ENCODE measurements around the gene RNF125.

RNF125 gene

GRCh38 chr18:32096946-32097345 lies 78.3 kb downstream of the RNF125 start:
- H3K27me3 ChIP-seq (ENCODE audit: control insufficient read depth in 1 of 2, insufficient read depth in 1 of 2, low read length in 2 of 2), result no peaks in the 10 kb centered on the region

GRCh38 chr18:32104516-32104915 lies 85.9 kb downstream of the RNF125 start:
- WGBS, result 80% methylated on average over 1 of the region's 2 CpGs
- no peak overlapping the region for H3K4me2 ChIP-seq (ENCODE audit: low read length, poor library complexity, severe bottlenecking)
- H2BK5ac ChIP-seq (ENCODE audit: low read depth, low read length, poor library complexity, severe bottlenecking), result no peak overlapping the region
- H2BK120ac ChIP-seq (ENCODE audit: low read depth, low read length), result no peak overlapping the region
- no peak overlapping the region for H3K14ac ChIP-seq (ENCODE audit: low read length in 2 of 2)
- DNase-seq, result no peak
- no peak overlapping the region for H3K23ac ChIP-seq (ENCODE audit: low read length in 2 of 2)
- H4K91ac ChIP-seq (ENCODE audit: low read length), result no peak overlapping the region
- no peaks in the 10 kb centered on the region for H3K9me3 ChIP-seq (ENCODE audit: control insufficient read depth, low read length)
- H2BK15ac ChIP-seq (ENCODE audit: low read depth, poor library complexity, severe bottlenecking), result no peak overlapping the region
- H3K27ac ChIP-seq (ENCODE audit: low read length, poor library complexity, severe bottlenecking), result no peak overlapping the region
- no peak overlapping the region for H2AK5ac ChIP-seq (ENCODE audit: low read length, severe bottlenecking)
- no peaks in the 10 kb centered on the region for H3K79me1 ChIP-seq (replicated peaks; ENCODE audit: low read length, poor library complexity, severe bottlenecking)
- H3K9ac ChIP-seq (ENCODE audit: low read length), result no peak overlapping the region
- no peaks in the 10 kb centered on the region for H3K27me3 ChIP-seq (ENCODE audit: control insufficient read depth in 1 of 2, insufficient read depth in 1 of 2, low read length in 2 of 2)
- H2BK12ac ChIP-seq (ENCODE audit: low read length in 2 of 2), result no peak overlapping the region
- H3K18ac ChIP-seq (ENCODE audit: low read depth in 1 of 2, low read length in 2 of 2), result no peak overlapping the region
- H3K4me3 ChIP-seq (ENCODE audit: insufficient read depth in 1 of 2, low read depth in 1 of 2, low read length in 2 of 2), result no peak overlapping the region
- peaks cover 0 to 2% of the 10 kb centered on the region in 2 experiments for H3K36me3 ChIP-seq (ENCODE audit: control insufficient read depth in 1 of 2, insufficient read depth in 2 of 2, low read depth in 1 of 2, low read length in 2 of 2)
- H3K4me1 ChIP-seq (ENCODE audit: control insufficient read depth, insufficient read depth, low read depth, low read length), result no peaks in the 10 kb centered on the region
- H4K8ac ChIP-seq (ENCODE audit: low read length), result no peak overlapping the region
- no peak overlapping the region for H2AFZ ChIP-seq (ENCODE audit: low read depth, low read length)
- no peak overlapping the region for H3K4ac ChIP-seq (ENCODE audit: low read depth in 1 of 2, low read length in 2 of 2)

More at GRCh38 chr18:32096946-32097345, 78.3 kb downstream of the RNF125 start:
- Histone ChIP-seq H3K36me3 (ENCODE audit: control insufficient read depth in 1 of 2, insufficient read depth in 2 of 2, low read depth in 1 of 2, low read length in 2 of 2) (peaks cover 0 to 4% of the 10 kb centered on the region in 2 experiments), H4K8ac (ENCODE audit: low read length) (no peak overlapping the region), H3K23ac (ENCODE audit: low read length in 2 of 2) (no peak overlapping the region), H2AK5ac (ENCODE audit: low read length, severe bottlenecking) (no peak overlapping the region), H3K18ac (ENCODE audit: low read depth in 1 of 2, low read length in 2 of 2) (no peak overlapping the region), H3K9ac (ENCODE audit: low read length) (no peak overlapping the region), H3K27ac (ENCODE audit: low read length, poor library complexity, severe bottlenecking) (no peak overlapping the region), H3K4ac (ENCODE audit: low read depth in 1 of 2, low read length in 2 of 2) (no peak overlapping the region), H2BK12ac (ENCODE audit: low read length in 2 of 2) (no peak overlapping the region), H3K4me1 (ENCODE audit: control insufficient read depth, insufficient read depth, low read depth, low read length) (peaks cover 5% of the 10 kb centered on the region), H3K79me1 (replicated peaks; ENCODE audit: low read length, poor library complexity, severe bottlenecking) (peaks cover 1% of the 10 kb centered on the region), H3K14ac (ENCODE audit: low read length in 2 of 2) (no peak overlapping the region), H3K9me3 (ENCODE audit: control insufficient read depth, low read length) (no peaks in the 10 kb centered on the region), H4K91ac (ENCODE audit: low read length) (no peak overlapping the region), H2AFZ (ENCODE audit: low read depth, low read length) (no peak overlapping the region), H2BK15ac (ENCODE audit: low read depth, poor library complexity, severe bottlenecking) (no peak overlapping the region), H3K4me2 (ENCODE audit: low read length, poor library complexity, severe bottlenecking) (no peak overlapping the region), H2BK5ac (ENCODE audit: low read depth, low read length, poor library complexity, severe bottlenecking) (no peak overlapping the region), H2BK120ac (ENCODE audit: low read depth, low read length) (no peak overlapping the region), H3K4me3 (ENCODE audit: insufficient read depth in 1 of 2, low read depth in 1 of 2, low read length in 2 of 2) (no peak overlapping the region)
- WGBS, result 100% methylated on average over 2 of the region's 2 CpGs
- DNase-seq, result no peak

GRCh38 chr18:32110005-32110404 lies 91.4 kb downstream of the RNF125 start:
- no peak overlapping the region for H4K91ac ChIP-seq (ENCODE audit: low read length)
- no peak overlapping the region for H2AK5ac ChIP-seq (ENCODE audit: low read length, severe bottlenecking)
- no peak overlapping the region for H3K14ac ChIP-seq (ENCODE audit: low read length in 2 of 2)
- H3K27me3 ChIP-seq (ENCODE audit: control insufficient read depth in 1 of 2, insufficient read depth in 1 of 2, low read length in 2 of 2), result no peaks in the 10 kb centered on the region
- H2BK5ac ChIP-seq (ENCODE audit: low read depth, low read length, poor library complexity, severe bottlenecking), result no peak overlapping the region
- H3K4me1 ChIP-seq (ENCODE audit: control insufficient read depth, insufficient read depth, low read depth, low read length), result peaks cover 5% of the 10 kb centered on the region
- no peak overlapping the region for H3K23ac ChIP-seq (ENCODE audit: low read length in 2 of 2)
- peaks cover 2% of the 10 kb centered on the region for H3K79me1 ChIP-seq (replicated peaks; ENCODE audit: low read length, poor library complexity, severe bottlenecking)
- H3K9ac ChIP-seq (ENCODE audit: low read length), result no peak overlapping the region
- no peak for DNase-seq
- H4K8ac ChIP-seq (ENCODE audit: low read length), result no peak overlapping the region
- H2AFZ ChIP-seq (ENCODE audit: low read depth, low read length), result no peak overlapping the region
- no peak overlapping the region for H3K4ac ChIP-seq (ENCODE audit: low read depth in 1 of 2, low read length in 2 of 2)
- H3K27ac ChIP-seq (ENCODE audit: low read length, poor library complexity, severe bottlenecking), result no peak overlapping the region
- H3K4me3 ChIP-seq (ENCODE audit: insufficient read depth in 1 of 2, low read depth in 1 of 2, low read length in 2 of 2), result no peak overlapping the region
- H2BK15ac ChIP-seq (ENCODE audit: low read depth, poor library complexity, severe bottlenecking), result no peak overlapping the region
- no peak overlapping the region for H3K18ac ChIP-seq (ENCODE audit: low read depth in 1 of 2, low read length in 2 of 2)
- no peaks in the 10 kb centered on the region for H3K9me3 ChIP-seq (ENCODE audit: control insufficient read depth, low read length)
- H3K36me3 ChIP-seq (ENCODE audit: control insufficient read depth in 1 of 2, insufficient read depth in 2 of 2, low read depth in 1 of 2, low read length in 2 of 2), result peaks cover 2 to 23% of the 10 kb centered on the region in 2 experiments
- H2BK12ac ChIP-seq (ENCODE audit: low read length in 2 of 2), result no peak overlapping the region
- WGBS, result no CpG with 5 or more reads among the region's 3 CpGs
- no peak overlapping the region for H2BK120ac ChIP-seq (ENCODE audit: low read depth, low read length)
- no peak overlapping the region for H3K4me2 ChIP-seq (ENCODE audit: low read length, poor library complexity, severe bottlenecking)

DNA sequence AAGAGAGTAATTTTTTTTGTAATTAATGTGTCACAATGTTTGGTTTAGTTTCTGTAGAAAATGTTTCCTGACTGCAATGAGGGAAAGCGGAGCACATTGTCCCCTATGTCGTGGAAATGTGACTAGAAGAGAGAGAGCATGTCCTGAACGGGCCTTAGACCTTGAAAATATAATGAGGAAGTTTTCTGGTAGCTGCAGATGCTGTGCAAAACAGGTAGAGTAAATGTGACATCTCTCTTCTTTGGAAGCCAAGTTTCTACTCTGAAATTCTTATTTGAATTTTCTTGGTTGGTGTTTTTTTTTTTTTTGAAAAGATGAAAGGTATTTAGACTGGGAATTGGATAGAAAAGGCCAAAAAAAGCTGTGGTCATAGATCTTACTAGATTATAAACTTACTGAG lies 93.1 kb downstream of the RNF125 start:
- Histone ChIP-seq H3K14ac (ENCODE audit: low read length in 2 of 2) (no peak overlapping the region), H2AK5ac (ENCODE audit: low read length, severe bottlenecking) (no peak overlapping the region), H3K4me2 (ENCODE audit: low read length, poor library complexity, severe bottlenecking) (no peak overlapping the region), H2BK5ac (ENCODE audit: low read depth, low read length, poor library complexity, severe bottlenecking) (no peak overlapping the region), H2BK120ac (ENCODE audit: low read depth, low read length) (no peak overlapping the region), H3K4me3 (ENCODE audit: insufficient read depth in 1 of 2, low read depth in 1 of 2, low read length in 2 of 2) (no peak overlapping the region), H3K27me3 (ENCODE audit: control insufficient read depth in 1 of 2, insufficient read depth in 1 of 2, low read length in 2 of 2) (no peaks in the 10 kb centered on the region), H4K8ac (ENCODE audit: low read length) (no peak overlapping the region), H3K79me1 (replicated peaks; ENCODE audit: low read length, poor library complexity, severe bottlenecking) (peaks cover 7% of the 10 kb centered on the region), H3K23ac (ENCODE audit: low read length in 2 of 2) (no peak overlapping the region), H3K36me3 (ENCODE audit: control insufficient read depth in 1 of 2, insufficient read depth in 2 of 2, low read depth in 1 of 2, low read length in 2 of 2) (peaks cover 0 to 30% of the 10 kb centered on the region in 2 experiments), H4K91ac (ENCODE audit: low read length) (no peak overlapping the region), H3K27ac (ENCODE audit: low read length, poor library complexity, severe bottlenecking) (no peak overlapping the region), H2BK12ac (ENCODE audit: low read length in 2 of 2) (no peak overlapping the region), H3K18ac (ENCODE audit: low read depth in 1 of 2, low read length in 2 of 2) (no peak overlapping the region), H3K9me3 (ENCODE audit: control insufficient read depth, low read length) (no peaks in the 10 kb centered on the region), H3K4ac (ENCODE audit: low read depth in 1 of 2, low read length in 2 of 2) (no peak overlapping the region), H3K9ac (ENCODE audit: low read length) (no peak overlapping the region), H3K4me1 (ENCODE audit: control insufficient read depth, insufficient read depth, low read depth, low read length) (peaks cover 7% of the 10 kb centered on the region), H2BK15ac (ENCODE audit: low read depth, poor library complexity, severe bottlenecking) (no peak overlapping the region), H2AFZ (ENCODE audit: low read depth, low read length) (no peak overlapping the region)
- WGBS, result 95% methylated on average over 3 of the region's 3 CpGs
- DNase-seq, result no peak
